Tibial artery (tissue), 4 donors: Measurements from ENCODE around the gene SLC38A10.

Source experiments
- DNase-seq, 2 donors: peaks; one replicate each; pipeline ENCODE4 v3.0.0-alpha.2; 2019
- H3K27ac ChIP-seq, 2 donors: fragments of 200-600 bp; sonication (generic) in 1 of 2; 1 replicate in 1 of 2; 2 replicates in 1 of 2; pipeline ENCODE4 v1.5.1; 2018 to 2019; ENCODE audit warnings: mild to moderate bottlenecking in 1 of 2
- H3K27me3 ChIP-seq, 2 donors: fragments of 200-600 bp; sonication (generic) in 1 of 2; one replicate each; pipeline versions ENCODE4 v1.5.1 to v1.6.0; 2016 to 2019
- H3K36me3 ChIP-seq, 3 donors: fragments of 200-600 bp; sonication (generic) in 2 of 3; one replicate each; pipeline ENCODE4 v1.5.1; 2016 to 2019; ENCODE audit warnings: mild to moderate bottlenecking in 2 of 3
- H3K4me1 ChIP-seq, 4 donors: fragments of 200-600 bp; sonication (generic) in 2 of 4; 1 replicate in 3 of 4; 2 replicates in 1 of 4; pipeline ENCODE4 v1.5.1; 2016 to 2019
- H3K4me3 ChIP-seq, 2 donors: fragments of 200-600 bp; sonication (generic) in 1 of 2; 1 replicate in 1 of 2; 2 replicates in 1 of 2; pipeline ENCODE4 v1.5.1; 2018 to 2019; ENCODE audit warnings: mild to moderate bottlenecking in 2 of 2
- H3K9me3 ChIP-seq, 3 donors: fragments of 200-600 bp; sonication (generic) in 1 of 3; one replicate each; pipeline ENCODE4 v1.5.1; 2016 to 2019
- CTCF ChIP-seq, 2 experiments: fragments of 200-600 bp in 1 of 2; fragments of 450-650 bp in 1 of 2; IDR thresholded peaks; one replicate each; pipeline ENCODE4 v1.5.1; 2017 to 2019; ENCODE audit warnings: antibody characterized with exemption in 2 of 2, mild to moderate bottlenecking in 1 of 2, moderate library complexity in 1 of 2
- intact Hi-C: fragments of 100-400 bp; cut with DNase I; formaldehyde crosslinking; loops from one replicate; pipeline ENCODE4 v1.15.0; 2023; ENCODE audit warnings: low total_unique reads

Gene SLC38A10

GRCh38 chr17:81206166-81206565 lies 88.9 kb downstream of the SLC38A10 start:
- peak overlapping the region; percentile 6 to 52 for H3K27ac ChIP-seq
- peaks cover 0 to 40% (median 19%) of the 10 kb centered on the region in 4 donors for H3K4me1 ChIP-seq
- H3K9me3 ChIP-seq = no peaks in the 10 kb centered on the region
- TF ChIP-seq CTCF (IDR thresholded peaks at IDR 0.05) = no peak
- H3K27me3 ChIP-seq = no peaks in the 10 kb centered on the region
- no peak overlapping the region for H3K4me3 ChIP-seq
- peak in 1 of 2 donors; percentile 80 for DNase-seq
- peaks cover 0 to 36% (median 0%) of the 10 kb centered on the region in 3 donors for H3K36me3 ChIP-seq
- intact Hi-C loops = no loop called here

- Histone ChIP-seq H3K27me3 (no peaks in the 10 kb centered on the region), H3K4me1 (peaks cover 0 to 27% (median 13%) of the 10 kb centered on the region in 4 donors), H3K27ac (no peak overlapping the region), H3K9me3 (no peaks in the 10 kb centered on the region), H3K4me3 (no peak overlapping the region), H3K36me3 (peaks cover 0 to 43% (median 0%) of the 10 kb centered on the region in 3 donors)
- no peak for DNase-seq
- intact Hi-C loops = no loop called here
- no peak for TF ChIP-seq CTCF (IDR thresholded peaks at IDR 0.05)
Observed at GRCh38 chr17:81204578-81204977, 90.5 kb downstream of the SLC38A10 start.

GRCh38 chr17:81203136-81203535 lies 92.0 kb downstream of the SLC38A10 start:
- Histone ChIP-seq H3K4me1 (peaks cover 0 to 22% (median 13%) of the 10 kb centered on the region in 4 donors), H3K9me3 (no peaks in the 10 kb centered on the region), H3K4me3 (no peak overlapping the region), H3K36me3 (peaks cover 0 to 49% (median 0%) of the 10 kb centered on the region in 3 donors), H3K27me3 (no peaks in the 10 kb centered on the region), H3K27ac (no peak overlapping the region)
- no peak for TF ChIP-seq CTCF (IDR thresholded peaks at IDR 0.05)
- intact Hi-C loops = no loop called here
- no peak for DNase-seq

GRCh38 chr17:81202318-81202717 lies 92.8 kb downstream of the SLC38A10 start:
- intact Hi-C loops = no loop called here
- H3K27ac ChIP-seq = no peak overlapping the region
- peaks cover 0 to 18% (median 12%) of the 10 kb centered on the region in 4 donors for H3K4me1 ChIP-seq
- H3K4me3 ChIP-seq = no peak overlapping the region
- DNase-seq = no peak
- H3K9me3 ChIP-seq = no peaks in the 10 kb centered on the region
- TF ChIP-seq CTCF (IDR thresholded peaks at IDR 0.05) = no peak
- no peaks in the 10 kb centered on the region for H3K27me3 ChIP-seq
- peaks cover 0 to 56% (median 0%) of the 10 kb centered on the region in 3 donors for H3K36me3 ChIP-seq

- intact Hi-C loops = no loop called here
- Histone ChIP-seq H3K4me3 (no peak overlapping the region), H3K36me3 (peaks cover 0 to 59% (median 0%) of the 10 kb centered on the region in 3 donors), H3K4me1 (peaks cover 0 to 5% (median 0%) of the 10 kb centered on the region in 4 donors), H3K27ac (no peak overlapping the region), H3K9me3 (no peaks in the 10 kb centered on the region), H3K27me3 (no peaks in the 10 kb centered on the region)
- peak in 1 of 2 donors; percentile 51 for DNase-seq
- TF ChIP-seq CTCF (IDR thresholded peaks at IDR 0.05) = peak; percentile 46 to 54
Observed at GRCh38 chr17:81200695-81201580, 94.2 kb downstream of the SLC38A10 start.
